CD14-positive monocyte (primary cell): ENCODE measurements around the gene CACNA1D. TPM values are rescaled to one million over a fixed set of nuclear protein-coding genes. Genes with fewer than 3 reads are reported as not detected.

ENCODE experiments used
- DNase-seq, 3 donors: peaks; one replicate each; pipeline ENCODE4 v3.0.0-alpha.2; 2011 to 2022
- H2AFZ ChIP-seq: 2 replicates; pipeline ENCODE4 v1.6.0; 2012; ENCODE audit warnings: mild to moderate bottlenecking, low read depth, low read length, inconsistent platforms; ENCODE audit not compliant: insufficient read depth, poor library complexity, severe bottlenecking
- H3K27ac ChIP-seq, 2 donors: 1 replicate in 1 of 2; 2 replicates in 1 of 2; pipeline ENCODE4 v1.5.1; 2012 to 2013; ENCODE audit warnings: low read length in 2 of 2, control low read depth in 1 of 2, inconsistent platforms in 1 of 2, low read depth in 1 of 2, mild to moderate bottlenecking in 1 of 2
- H3K27me3 ChIP-seq, 2 donors: one replicate each; pipeline versions ENCODE4 v1.6.0 to v1.6.1; 2011 to 2013; ENCODE audit warnings: low read length in 2 of 2; ENCODE audit not compliant: control insufficient read depth in 2 of 2, insufficient read depth in 2 of 2
- H3K36me3 ChIP-seq, 2 donors: replicated peaks in 1 of 2; 1 replicate in 1 of 2; 2 replicates in 1 of 2; pipeline versions ENCODE4 v1.5.1 to v1.6.1; 2012 to 2013; ENCODE audit warnings: low read length in 2 of 2, control low read depth in 1 of 2, inconsistent platforms in 1 of 2, mild to moderate bottlenecking in 1 of 2; ENCODE audit not compliant: insufficient read depth in 2 of 2, control insufficient read depth in 1 of 2
- H3K4me1 ChIP-seq, 2 donors: 1 replicate in 1 of 2; 2 replicates in 1 of 2; pipeline versions ENCODE4 v1.5.1 to v1.6.1; 2012 to 2013; ENCODE audit warnings: low read length in 2 of 2, control low read depth in 1 of 2, inconsistent platforms in 1 of 2, mild to moderate bottlenecking in 1 of 2, moderate library complexity in 1 of 2; ENCODE audit not compliant: insufficient read depth in 2 of 2, control insufficient read depth in 1 of 2
- H3K4me2 ChIP-seq: replicated peaks from 2 replicates; pipeline ENCODE3; 2012; ENCODE audit warnings: low read length, moderate library complexity, mild to moderate bottlenecking; ENCODE audit not compliant: poor library complexity, severe bottlenecking; ENCODE audit errors: extremely low read depth
- H3K4me3 ChIP-seq, 3 experiments: fragments of 200-600 bp in 1 of 3; sonication (generic) in 1 of 3; replicated peaks in 1 of 3; 1 replicate in 2 of 3; 2 replicates in 1 of 3; pipeline ENCODE4 v1.5.1; 2011 to 2013; ENCODE audit warnings: low read length in 3 of 3, mild to moderate bottlenecking in 3 of 3, control low read depth in 2 of 3, low read depth in 2 of 3, inconsistent platforms in 1 of 3, moderate library complexity in 1 of 3
- H3K79me2 ChIP-seq: 2 replicates; pipeline ENCODE4 v1.6.0; 2012; ENCODE audit warnings: mild to moderate bottlenecking, control low read depth, inconsistent platforms, low read length, moderate library complexity; ENCODE audit not compliant: insufficient read depth
- H3K9ac ChIP-seq: 2 replicates; pipeline ENCODE4 v1.6.0; 2017; ENCODE audit warnings: low read length, mild to moderate bottlenecking; ENCODE audit not compliant: insufficient read depth, poor library complexity, severe bottlenecking
- H3K9me3 ChIP-seq, 2 donors: replicated peaks in 1 of 2; 1 replicate in 1 of 2; 2 replicates in 1 of 2; pipeline versions ENCODE4 v1.5.1 to v1.6.1; 2012 to 2013; ENCODE audit warnings: low read length in 2 of 2, control low read depth in 1 of 2; ENCODE audit not compliant: control insufficient read depth in 1 of 2, insufficient read depth in 1 of 2
- H4K20me1 ChIP-seq: 2 replicates; pipeline ENCODE4 v1.6.0; 2012; ENCODE audit warnings: mild to moderate bottlenecking, low read length, control low read depth, moderate library complexity; ENCODE audit not compliant: insufficient read depth
- H3K27ac Mint-ChIP-seq, 7 donors: one replicate each; pipeline ENCODE4 v1.8.0; 2020; ENCODE audit warnings: mild to moderate bottlenecking in 7 of 7, mixed read lengths in 7 of 7, moderate library complexity in 6 of 7, inconsistent platforms in 2 of 7
- H3K27me3 Mint-ChIP-seq, 3 donors: one replicate each; pipeline ENCODE4 v1.8.0; 2021 to 2022; ENCODE audit warnings: low read depth in 3 of 3, mild to moderate bottlenecking in 3 of 3, mixed read lengths in 3 of 3, moderate library complexity in 3 of 3, inconsistent platforms in 1 of 3
- H3K36me3 Mint-ChIP-seq, 2 donors: one replicate each; pipeline ENCODE4 v1.8.0; 2020; ENCODE audit warnings: mixed read lengths in 2 of 2, inconsistent platforms in 1 of 2, mild to moderate bottlenecking in 1 of 2
- H3K4me1 Mint-ChIP-seq: one replicate; pipeline ENCODE4 v1.8.0; 2020; ENCODE audit warnings: mild to moderate bottlenecking, mixed read lengths
- H3K4me3 Mint-ChIP-seq, 2 donors: one replicate each; pipeline ENCODE4 v1.8.0; 2020; ENCODE audit warnings: mild to moderate bottlenecking in 2 of 2, mixed read lengths in 2 of 2, moderate library complexity in 1 of 2
- H3K9me3 Mint-ChIP-seq, 7 donors: one replicate each; pipeline ENCODE4 v1.8.0; 2020 to 2022; ENCODE audit warnings: mixed read lengths in 7 of 7, mild to moderate bottlenecking in 6 of 7, moderate library complexity in 6 of 7, inconsistent platforms in 2 of 7
- WGBS: methylation state at CpG from one replicate; pipeline ENCODE4 v1.1.5; 2013; ENCODE audit warnings: missing lambda C conversion rate; ENCODE audit not compliant: insufficient coverage; 5-methylcytosine and 5-hydroxymethylcytosine counted together
- intact Hi-C, 2 donors: fragments of 100-400 bp; cut with micrococcal nuclease; formaldehyde crosslinking; loops; one replicate each; pipeline versions ENCODE4 v1.15.0 to v1.15.1; 2023
- polyA plus RNA-seq, 3 donors: library from polyadenylated mRNA; depleted of rRNA in 1 of 3; unstranded in 2 of 3; stranded (reverse) in 1 of 3; fragments of 300-500 nt in 2 of 3; fragments of >200 nt in 1 of 3; fragmentation: Illumina TruSeq in 2 of 3; gene quantifications; 1 replicate in 2 of 3; 2 replicates in 1 of 3; pipeline ENCODE4 v1.2.3, GENCODE V29; 2012 to 2021
- TF ChIP-seq, protein P1 (sequence below): fragments of 200-600 bp; IDR thresholded peaks from one replicate; pipeline ENCODE4 v1.8.0; 2022; ENCODE audit warnings: antibody characterized with exemption, mild to moderate bottlenecking

CACNA1D gene
- polyA plus RNA-seq, 3 donors: 0.29 to 1.2 (median 0.98) TPM

DNA sequence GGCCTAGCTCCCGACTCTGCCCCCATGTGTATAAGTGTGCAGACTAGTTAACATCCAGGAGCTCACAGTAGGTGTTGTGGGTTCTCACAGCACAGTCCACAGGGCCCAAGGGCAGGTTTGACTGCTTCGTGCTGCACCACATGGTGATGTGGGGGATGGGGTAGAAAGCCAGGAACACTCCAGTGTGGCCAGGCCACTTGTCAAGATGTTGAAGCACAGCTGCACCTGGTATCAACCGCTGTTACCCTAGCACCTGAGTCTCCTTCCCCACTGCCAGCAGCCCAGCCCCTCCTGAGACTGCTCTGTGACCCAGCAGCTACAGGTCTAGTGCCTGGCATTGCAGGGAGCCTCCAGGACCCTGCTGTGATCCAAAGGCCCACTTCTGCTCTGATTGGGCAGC is 298.5 kb downstream of the CACNA1D start:
- Histone ChIP-seq H3K27ac (no peak overlapping the region), H3K4me3 (no peak overlapping the region), H4K20me1 (no peaks in the 10 kb centered on the region), H3K79me2 (no peaks in the 10 kb centered on the region), H2AFZ (no peak overlapping the region), H3K27me3 (peaks cover 0 to 2% of the 10 kb centered on the region in 2 donors), H3K9ac (no peak overlapping the region), H3K4me1 (no peaks in the 10 kb centered on the region), H3K9me3 (no peaks in the 10 kb centered on the region), H3K4me2 (no peak overlapping the region), H3K36me3 (no peaks in the 10 kb centered on the region)
- peaks cover 6 to 23% (median 18%) of the 10 kb centered on the region in 3 donors for H3K27me3 Mint-ChIP-seq
- no peak for DNase-seq
- no peaks in the 10 kb centered on the region for H3K4me1 Mint-ChIP-seq
- H3K4me3 Mint-ChIP-seq: no peak overlapping the region
- WGBS: 80% methylated on average over 2 of the region's 3 CpGs
- H3K27ac Mint-ChIP-seq: no peak overlapping the region
- no peaks in the 10 kb centered on the region for H3K36me3 Mint-ChIP-seq
- H3K9me3 Mint-ChIP-seq: no peaks in the 10 kb centered on the region
- intact Hi-C loops: no loop called here
- TF ChIP-seq, protein P1, sequence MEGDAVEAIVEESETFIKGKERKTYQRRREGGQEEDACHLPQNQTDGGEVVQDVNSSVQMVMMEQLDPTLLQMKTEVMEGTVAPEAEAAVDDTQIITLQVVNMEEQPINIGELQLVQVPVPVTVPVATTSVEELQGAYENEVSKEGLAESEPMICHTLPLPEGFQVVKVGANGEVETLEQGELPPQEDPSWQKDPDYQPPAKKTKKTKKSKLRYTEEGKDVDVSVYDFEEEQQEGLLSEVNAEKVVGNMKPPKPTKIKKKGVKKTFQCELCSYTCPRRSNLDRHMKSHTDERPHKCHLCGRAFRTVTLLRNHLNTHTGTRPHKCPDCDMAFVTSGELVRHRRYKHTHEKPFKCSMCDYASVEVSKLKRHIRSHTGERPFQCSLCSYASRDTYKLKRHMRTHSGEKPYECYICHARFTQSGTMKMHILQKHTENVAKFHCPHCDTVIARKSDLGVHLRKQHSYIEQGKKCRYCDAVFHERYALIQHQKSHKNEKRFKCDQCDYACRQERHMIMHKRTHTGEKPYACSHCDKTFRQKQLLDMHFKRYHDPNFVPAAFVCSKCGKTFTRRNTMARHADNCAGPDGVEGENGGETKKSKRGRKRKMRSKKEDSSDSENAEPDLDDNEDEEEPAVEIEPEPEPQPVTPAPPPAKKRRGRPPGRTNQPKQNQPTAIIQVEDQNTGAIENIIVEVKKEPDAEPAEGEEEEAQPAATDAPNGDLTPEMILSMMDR: no peak

DNA sequence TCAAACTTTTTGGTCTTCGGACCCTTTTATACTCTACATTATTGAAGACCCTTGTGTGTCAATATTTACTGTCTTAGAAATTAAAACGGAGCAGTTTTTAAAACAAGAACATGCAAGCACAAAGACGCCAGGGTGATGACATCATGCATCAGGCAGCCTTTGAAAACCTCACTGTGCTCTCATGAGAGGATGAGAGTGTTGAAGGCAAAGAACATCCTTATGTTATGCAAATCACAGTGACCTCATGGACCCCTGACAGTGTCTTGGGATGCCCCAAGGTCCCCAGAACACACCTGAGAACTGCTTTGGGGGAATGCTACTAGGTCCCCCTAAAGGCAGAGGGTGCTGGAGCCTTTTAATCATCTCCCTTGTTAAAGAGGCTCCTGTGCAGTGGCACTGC is 300.2 kb downstream of the CACNA1D start:
- Histone ChIP-seq H2AFZ (no peak overlapping the region), H3K4me2 (no peak overlapping the region), H3K9ac (no peak overlapping the region), H4K20me1 (no peaks in the 10 kb centered on the region), H3K27ac (no peak overlapping the region), H3K9me3 (no peaks in the 10 kb centered on the region), H3K27me3 (peaks cover 0 to 2% of the 10 kb centered on the region in 2 donors), H3K79me2 (no peaks in the 10 kb centered on the region), H3K36me3 (no peaks in the 10 kb centered on the region), H3K4me1 (no peaks in the 10 kb centered on the region), H3K4me3 (no peak overlapping the region)
- Mint-ChIP-seq H3K4me3 (no peak overlapping the region), H3K4me1 (no peaks in the 10 kb centered on the region), H3K36me3 (no peaks in the 10 kb centered on the region), H3K9me3 (no peaks in the 10 kb centered on the region), H3K27me3 (peaks cover 6 to 23% (median 18%) of the 10 kb centered on the region in 3 donors), H3K27ac (no peak overlapping the region)
- intact Hi-C loops: no loop called here
- WGBS: 92% methylated on average over 2 of the region's 3 CpGs
- DNase-seq: no peak
- TF ChIP-seq, protein P1: no peak
